H1 (cell line): Measurements from ENCODE around the gene EPHA3. TPM values are rescaled to one million over a fixed set of nuclear protein-coding genes. Genes with fewer than 3 reads are reported as not detected.

ENCODE experiments used
- CTCF ChIA-PET: fragments of 300-600 bp; sonication (Branson Sonifier 250); formaldehyde crosslinking; loops from one replicate; lab custom pipeline; 2021; ENCODE audit not compliant: partially characterized antibody; lab: Charles Lee
- POLR2A ChIA-PET: fragments of 300-600 bp; sonication (Branson Sonifier 250); formaldehyde crosslinking; loops from one replicate; lab custom pipeline; 2021; ENCODE audit warnings: inconsistent platforms; ENCODE audit not compliant: partially characterized antibody; lab: Charles Lee
- DNase-seq, 2 experiments: peaks; one replicate each; pipeline versions ENCODE4 v3.0.0 to v3.0.0-alpha.2; 2010 to 2022; ENCODE audit warnings: low spot score in 2 of 2, low read depth in 1 of 2, mixed read lengths in 1 of 2
- FAIRE-seq: peaks from 2 replicates; lab custom pipeline; 2011; peaks lifted over from hg19 to GRCh38; lab: Jason Lieb, UNC
- H2AFZ ChIP-seq: 2 replicates; pipeline ENCODE4 v1.8.1; 2012; ENCODE audit warnings: low read length, inconsistent platforms
- H2AK5ac ChIP-seq: 2 replicates; pipeline ENCODE4 v1.6.1; 2013; ENCODE audit warnings: low read depth, low read length
- H2BK120ac ChIP-seq: replicated peaks from 2 replicates; pipeline ENCODE3; 2013; ENCODE audit warnings: low read depth, low read length, inconsistent platforms
- H2BK12ac ChIP-seq: 2 replicates; pipeline ENCODE4 v1.6.1; 2013; ENCODE audit warnings: low read depth, low read length
- H2BK15ac ChIP-seq: 2 replicates; pipeline ENCODE4 v1.6.1; 2013; ENCODE audit warnings: low read length
- H2BK20ac ChIP-seq: 2 replicates; pipeline ENCODE4 v1.6.1; 2013; ENCODE audit warnings: low read length
- H2BK5ac ChIP-seq: 2 replicates; pipeline ENCODE4 v1.6.1; 2013; ENCODE audit warnings: low read depth, low read length
- H3K14ac ChIP-seq: 2 replicates; pipeline ENCODE4 v1.6.1; 2013; ENCODE audit warnings: inconsistent platforms; ENCODE audit not compliant: insufficient read length
- H3K18ac ChIP-seq: 2 replicates; pipeline ENCODE4 v1.6.1; 2013; ENCODE audit warnings: low read length; ENCODE audit errors: extremely low read depth
- H3K23ac ChIP-seq: 2 replicates; pipeline ENCODE4 v1.6.1; 2013; ENCODE audit warnings: inconsistent platforms; ENCODE audit not compliant: insufficient read length
- H3K23me2 ChIP-seq: 2 replicates; pipeline ENCODE4 v1.6.1; 2013; ENCODE audit warnings: low read depth, low read length
- H3K27ac ChIP-seq: 2 replicates; pipeline ENCODE4 v1.6.1; 2011; ENCODE audit warnings: low read depth, low read length, inconsistent platforms
- H3K27me3 ChIP-seq, 4 experiments: replicated peaks in 1 of 4; 1 replicate in 1 of 4; 2 replicates in 3 of 4; pipeline versions ENCODE4 v1.6.1 to v1.8.1; 2011 to 2013; ENCODE audit warnings: low read length in 3 of 4, mild to moderate bottlenecking in 3 of 4, inconsistent platforms in 2 of 4, mixed read lengths in 2 of 4, moderate library complexity in 1 of 4; ENCODE audit not compliant: control insufficient read depth in 3 of 4, insufficient read depth in 3 of 4; ENCODE audit errors: extremely low read depth in 1 of 4
- H3K36me3 ChIP-seq, 4 experiments: 2 replicates each; pipeline versions ENCODE4 v1.6.1 to v1.8.1; 2011 to 2013; ENCODE audit warnings: mild to moderate bottlenecking in 4 of 4, low read length in 3 of 4, moderate library complexity in 2 of 4, control low read depth in 1 of 4, inconsistent platforms in 1 of 4; ENCODE audit not compliant: insufficient read depth in 4 of 4, control insufficient read depth in 2 of 4
- H3K4ac ChIP-seq: replicated peaks from 2 replicates; pipeline ENCODE3; 2013; ENCODE audit warnings: low read length, low read depth, mixed read lengths, inconsistent platforms; ENCODE audit not compliant: insufficient read length
- H3K4me1 ChIP-seq, 4 experiments: replicated peaks in 1 of 4; 1 replicate in 1 of 4; 2 replicates in 3 of 4; pipeline versions ENCODE4 v1.6.1 to v1.8.1; 2011 to 2013; ENCODE audit warnings: low read length in 3 of 4, inconsistent platforms in 2 of 4, mixed read lengths in 1 of 4; ENCODE audit not compliant: insufficient read depth in 4 of 4, control insufficient read depth in 3 of 4
- H3K4me2 ChIP-seq, 2 experiments: 2 replicates each; pipeline versions ENCODE4 v1.6.1 to v1.8.1; 2011 to 2013; ENCODE audit warnings: low read depth in 2 of 2, low read length in 2 of 2, control low read depth in 1 of 2, inconsistent platforms in 1 of 2, mild to moderate bottlenecking in 1 of 2; ENCODE audit not compliant: insufficient read depth in 1 of 2
- H3K4me3 ChIP-seq, 4 experiments: fragments of 200-600, 300-600 bp in 1 of 4; sonication (generic), shearing (Covaris generic), sonication (Bioruptor Twin) in 1 of 4; 2 replicates each; pipeline versions ENCODE4 v1.5.1 to v1.8.1; 2011 to 2016; ENCODE audit warnings: low read length in 4 of 4, low read depth in 3 of 4, control low read depth in 2 of 4, inconsistent platforms in 2 of 4, mild to moderate bottlenecking in 2 of 4, mixed read lengths in 1 of 4, moderate library complexity in 1 of 4; ENCODE audit not compliant: insufficient read depth in 2 of 4; ENCODE audit errors: extremely low read depth in 1 of 4
- H3K56ac ChIP-seq: replicated peaks from 2 replicates; pipeline ENCODE3; 2013; ENCODE audit warnings: low read depth, mild to moderate bottlenecking, mixed read lengths, low read length, inconsistent platforms; ENCODE audit not compliant: insufficient read length
- H3K79me1 ChIP-seq: 2 replicates; pipeline ENCODE4 v1.6.1; 2013; ENCODE audit warnings: low read depth, low read length, control low read depth
- H3K79me2 ChIP-seq, 2 experiments: 2 replicates each; pipeline versions ENCODE4 v1.6.1 to v1.8.1; 2012 to 2013; ENCODE audit warnings: low read length in 2 of 2, mild to moderate bottlenecking in 2 of 2, inconsistent platforms in 1 of 2; ENCODE audit not compliant: insufficient read depth in 2 of 2, control insufficient read depth in 1 of 2
- H3K9ac ChIP-seq, 4 experiments: replicated peaks in 1 of 4; 1 replicate in 1 of 4; 2 replicates in 3 of 4; pipeline versions ENCODE4 v1.6.1 to v1.8.1; 2011 to 2013; ENCODE audit warnings: low read depth in 3 of 4, low read length in 3 of 4, control low read depth in 2 of 4, mild to moderate bottlenecking in 2 of 4, moderate library complexity in 2 of 4, inconsistent platforms in 1 of 4; ENCODE audit errors: extremely low read depth in 1 of 4
- H3K9me3 ChIP-seq, 2 experiments: 2 replicates each; pipeline versions ENCODE4 v1.6.1 to v1.8.1; 2012 to 2013; ENCODE audit warnings: mild to moderate bottlenecking in 2 of 2, moderate library complexity in 2 of 2, control low read depth in 1 of 2, inconsistent platforms in 1 of 2, low read depth in 1 of 2, low read length in 1 of 2, mixed read lengths in 1 of 2; ENCODE audit not compliant: insufficient read depth in 2 of 2
- H4K20me1 ChIP-seq, 2 experiments: replicated peaks in 1 of 2; 2 replicates each; pipeline versions ENCODE3 to v1.8.1; 2011 to 2013; ENCODE audit warnings: inconsistent platforms in 2 of 2, low read length in 2 of 2, mild to moderate bottlenecking in 1 of 2; ENCODE audit not compliant: insufficient read depth in 2 of 2, control insufficient read depth in 1 of 2
- H4K5ac ChIP-seq: 2 replicates; pipeline ENCODE4 v1.6.1; 2013; ENCODE audit warnings: low read length, low read depth, mixed read lengths, inconsistent platforms; ENCODE audit not compliant: insufficient read length
- H4K8ac ChIP-seq: 2 replicates; pipeline ENCODE4 v1.8.0; 2013; ENCODE audit warnings: mild to moderate bottlenecking, moderate library complexity, low read length, inconsistent platforms; ENCODE audit not compliant: insufficient read depth; ENCODE audit errors: extremely low read depth
- H4K91ac ChIP-seq: replicated peaks from 2 replicates; pipeline ENCODE3; 2013; ENCODE audit warnings: low read length, mixed read lengths, inconsistent platforms; ENCODE audit not compliant: insufficient read length
- GABPA ChIP-seq: IDR thresholded peaks from 2 replicates; pipeline ENCODE4 v1.6.1; 2011; ENCODE audit warnings: mild to moderate bottlenecking, low read length, moderate library complexity, borderline replicate concordance; ENCODE audit not compliant: insufficient read depth
- POU5F1 ChIP-seq: IDR thresholded peaks from 2 replicates; pipeline ENCODE4 v1.6.1; 2011; ENCODE audit warnings: low read depth, mild to moderate bottlenecking, low read length, moderate library complexity
- RBBP5 ChIP-seq: IDR thresholded peaks from 2 replicates; pipeline ENCODE4 v1.7.1; 2012; ENCODE audit warnings: low read depth, mild to moderate bottlenecking, inconsistent platforms, low read length, moderate library complexity, borderline replicate concordance
- SP2 ChIP-seq: IDR thresholded peaks from 2 replicates; pipeline ENCODE4 v1.6.1; 2012; ENCODE audit warnings: mild to moderate bottlenecking, low read length, inconsistent platforms
- ZNF274 ChIP-seq: IDR thresholded peaks from 2 replicates; pipeline ENCODE4 v1.7.0; 2012; ENCODE audit warnings: low read length, borderline replicate concordance; ENCODE audit errors: extremely low read depth
- WGBS, 2 experiments: shearing (Covaris generic) in 1 of 2; methylation state at CpG; one replicate each; pipeline versions ENCODE4 v1.1.6 to v1.1.7; 2013 to 2015; ENCODE audit warnings: low lambda C conversion rate in 2 of 2, mixed read lengths in 2 of 2, inconsistent platforms in 1 of 2, low coverage in 1 of 2, missing lambda C conversion rate in 1 of 2; ENCODE audit not compliant: insufficient replicate concordance in 2 of 2, insufficient coverage in 1 of 2, insufficient read length in 1 of 2; ENCODE audit errors: extremely low coverage in 1 of 2, missing lambda C conversion rate in 1 of 2; 5-methylcytosine and 5-hydroxymethylcytosine counted together
- polyA plus RNA-seq, 7 experiments: library from polyadenylated mRNA; depleted of rRNA in 3 of 7; stranded (reverse) in 5 of 7; unstranded in 2 of 7; fragments of >200 nt in 5 of 7; fragments of 200-250 nt in 2 of 7; gene quantifications; 1 replicate in 5 of 7; 2 replicates in 1 of 7; 4 replicates in 1 of 7; pipeline versions ENCODE4 v1.2.1 to v1.2.3, GENCODE V29; 2011 to 2013; ENCODE audit warnings: missing spikeins in 2 of 7, mixed read lengths in 2 of 7
- total RNA-seq: library from RNA; stranded (reverse); fragmentation: NEBNext Ultra II Directional; extraction: Animal tissue kit (Norgen Biotek cat#: 25700); gene quantifications from 2 replicates; pipeline ENCODE4 v1.2.1, GENCODE V29; 2021
- TF ChIP-seq, protein P1 (sequence below): IDR thresholded peaks from 2 replicates; pipeline ENCODE4 v1.6.1; 2012; ENCODE audit warnings: inconsistent platforms
- TF ChIP-seq, protein P2 (sequence below), 3 experiments: IDR thresholded peaks; 1 replicate in 2 of 3; 2 replicates in 1 of 3; pipeline versions ENCODE4 v1.5.1 to v1.6.1; 2011; ENCODE audit warnings: low read length in 3 of 3, mild to moderate bottlenecking in 3 of 3, inconsistent platforms in 2 of 3, low read depth in 1 of 3, moderate library complexity in 1 of 3; ENCODE audit not compliant: insufficient read depth in 1 of 3; ENCODE audit errors: control extremely low read depth in 1 of 3

EPHA3 gene
- total and polyA plus RNA-seq, 2 of the 8 experiments (the other 6 are each of a cell fraction or from before 2014, with no cell fraction given): 0.09 to 0.22 TPM

DNA sequence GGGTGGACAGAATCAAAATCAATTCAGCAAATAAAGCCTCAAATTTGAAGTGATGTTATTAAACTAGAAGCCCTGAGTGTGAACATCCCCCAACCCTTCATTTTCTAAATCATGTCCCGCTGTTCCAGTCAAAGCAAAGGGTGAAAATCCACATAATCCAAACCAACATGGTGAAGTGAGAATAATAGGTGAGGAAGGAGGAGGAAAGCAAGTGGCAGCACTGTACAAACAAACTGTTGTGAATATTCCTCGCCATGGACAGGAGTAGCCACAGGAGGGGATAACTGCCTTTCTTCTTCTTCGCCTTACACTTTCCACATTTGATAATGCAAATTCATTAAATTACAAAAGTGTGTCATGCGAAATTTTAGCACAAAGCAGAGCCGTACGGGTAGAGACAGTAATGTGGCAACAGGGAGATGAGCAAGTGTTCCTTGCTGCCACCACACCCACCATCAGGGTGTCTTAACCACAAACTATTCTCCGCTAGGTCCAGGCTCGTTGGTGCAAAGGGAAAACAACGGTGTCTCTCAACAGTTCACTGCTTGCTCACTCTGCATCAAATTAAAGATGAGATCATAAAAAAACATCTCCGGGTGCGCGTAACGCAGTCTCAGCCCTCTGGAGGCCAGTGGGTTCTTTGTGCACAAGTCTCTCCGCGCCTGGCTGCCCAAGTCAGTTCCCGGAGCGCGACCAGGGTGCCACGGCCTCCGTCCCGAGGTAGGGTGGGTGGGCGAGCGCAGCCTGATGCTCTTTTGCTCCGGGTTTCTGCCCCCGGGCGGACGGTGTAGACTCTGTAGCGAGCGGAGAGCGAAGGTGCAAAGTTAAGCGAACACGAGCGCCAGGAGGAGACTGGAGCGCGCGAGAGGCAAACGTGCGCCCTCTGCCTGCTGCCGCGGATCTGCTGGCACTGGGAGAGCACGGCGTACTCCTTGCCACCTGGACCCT, 6.7 kb downstream of the EPHA3 start:
- Histone ChIP-seq H3K4me3 (peak overlapping the region; percentile 54 to 64 (median 54)), H3K27me3 (peaks cover 3 to 8% (median 6%) of the 10 kb centered on the region in 4 experiments; a peak in 6 of 7 replicates), H3K23me2 (peaks cover 7% of the 10 kb centered on the region), H3K9me3 (no peaks in the 10 kb centered on the region), H3K9ac (peak overlapping the region in 2 of 4 experiments; percentile 16 to 41; a peak in 2 of 7 replicates), H3K79me2 (no peaks in the 10 kb centered on the region), H2AK5ac (no peak overlapping the region), H4K91ac (no peak overlapping the region), H4K8ac (0 out of 2 replicates have a peak overlapping the region, but pooled peaks have one; percentile 82), H3K18ac (no peak overlapping the region), H2BK120ac (no peak overlapping the region), H4K20me1 (no peaks in the 10 kb centered on the region), H3K4me1 (peaks cover 3 to 7% (median 4%) of the 10 kb centered on the region in 4 experiments; a peak in 6 of 7 replicates), H3K56ac (no peak overlapping the region), H3K4ac (no peak overlapping the region), H3K23ac (no peak overlapping the region), H3K36me3 (no peaks in the 10 kb centered on the region), H2BK5ac (no peak overlapping the region), H3K79me1 (no peaks in the 10 kb centered on the region), H2BK20ac (no peak overlapping the region), H2BK12ac (no peak overlapping the region), H4K5ac (no peak overlapping the region), H2AFZ (peak overlapping the region; percentile 64), H3K4me2 (peak overlapping the region; percentile 93 to 96), H3K27ac (no peak overlapping the region), H3K14ac (no peak overlapping the region), H2BK15ac (no peak overlapping the region)
- CTCF ChIA-PET: interaction anchor here (0.6 kb wide), 1 partner anchor 65 kb away, joined by 3 read pairs; no protein-coding TSS in a partner anchor
- POLR2A ChIA-PET: interaction anchor here (0.6 kb wide), 1 partner anchor 37 kb away, joined by 3 read pairs; no protein-coding TSS in a partner anchor
- peak; percentile 81 to 88 for DNase-seq
- 7% methylated on average over 42 of the region's 42 CpGs; no CpG with 5 or more reads in 1 of the 2 experiments for WGBS, 2 experiments
- FAIRE-seq: peak; percentile 66
- no peak for TF ChIP-seq GABPA
- TF ChIP-seq RBBP5: peak; percentile 68; the same call in 1 of the 2 replicates
- no peak for TF ChIP-seq POU5F1
- TF ChIP-seq, protein P1, sequence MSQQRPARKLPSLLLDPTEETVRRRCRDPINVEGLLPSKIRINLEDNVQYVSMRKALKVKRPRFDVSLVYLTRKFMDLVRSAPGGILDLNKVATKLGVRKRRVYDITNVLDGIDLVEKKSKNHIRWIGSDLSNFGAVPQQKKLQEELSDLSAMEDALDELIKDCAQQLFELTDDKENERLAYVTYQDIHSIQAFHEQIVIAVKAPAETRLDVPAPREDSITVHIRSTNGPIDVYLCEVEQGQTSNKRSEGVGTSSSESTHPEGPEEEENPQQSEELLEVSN: peak; percentile 65
- no peak for TF ChIP-seq SP2
- no peak for TF ChIP-seq ZNF274
- TF ChIP-seq, protein P2, sequence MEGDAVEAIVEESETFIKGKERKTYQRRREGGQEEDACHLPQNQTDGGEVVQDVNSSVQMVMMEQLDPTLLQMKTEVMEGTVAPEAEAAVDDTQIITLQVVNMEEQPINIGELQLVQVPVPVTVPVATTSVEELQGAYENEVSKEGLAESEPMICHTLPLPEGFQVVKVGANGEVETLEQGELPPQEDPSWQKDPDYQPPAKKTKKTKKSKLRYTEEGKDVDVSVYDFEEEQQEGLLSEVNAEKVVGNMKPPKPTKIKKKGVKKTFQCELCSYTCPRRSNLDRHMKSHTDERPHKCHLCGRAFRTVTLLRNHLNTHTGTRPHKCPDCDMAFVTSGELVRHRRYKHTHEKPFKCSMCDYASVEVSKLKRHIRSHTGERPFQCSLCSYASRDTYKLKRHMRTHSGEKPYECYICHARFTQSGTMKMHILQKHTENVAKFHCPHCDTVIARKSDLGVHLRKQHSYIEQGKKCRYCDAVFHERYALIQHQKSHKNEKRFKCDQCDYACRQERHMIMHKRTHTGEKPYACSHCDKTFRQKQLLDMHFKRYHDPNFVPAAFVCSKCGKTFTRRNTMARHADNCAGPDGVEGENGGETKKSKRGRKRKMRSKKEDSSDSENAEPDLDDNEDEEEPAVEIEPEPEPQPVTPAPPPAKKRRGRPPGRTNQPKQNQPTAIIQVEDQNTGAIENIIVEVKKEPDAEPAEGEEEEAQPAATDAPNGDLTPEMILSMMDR (IDR thresholded peaks at IDR 0.05; ENCODE audit: control extremely low read depth in 1 of 3, insufficient read depth in 1 of 3, low read depth in 1 of 3, low read length in 3 of 3): peak; percentile 88 to 99 (median 94)
